NCI-H510A (cell line): ENCODE data around the gene HAUS1.
"Not testable (repeated sequence)": the region's sequence is repeated elsewhere in the genome, so short reads cannot be mapped to it uniquely, and the experiment has no call there.

Source experiments
- DNase-seq: peaks from one replicate; lab custom pipeline; 2025; lab: John Stamatoyannopoulos, UW

HAUS1 gene

GRCh38 chr18:46104128-46104911 lies at the start of gene HAUS1:
TSS of gene HAUS1 (plus strand) at chr18:46104385. CDS start at chr18:46104412, 27 bp downstream.
- DNase-seq, result peak; percentile 78

GRCh38 chr18:46054956-46055837 lies 49.0 kb upstream of the HAUS1 start:
- DNase-seq, result no peak

GRCh38 chr18:46055838-46056230 lies 48.4 kb upstream of the HAUS1 start:
- DNase-seq, result no peak

GRCh38 chr18:46060359-46060841 lies 43.8 kb upstream of the HAUS1 start:
- DNase-seq, result no peak

GRCh38 chr18:46061387-46061786 lies 42.8 kb upstream of the HAUS1 start:
- no peak for DNase-seq

GRCh38 chr18:46061796-46062195 lies 42.4 kb upstream of the HAUS1 start:
- DNase-seq, result no peak

- DNase-seq, result no peak
These were observed 41.4 kb upstream of the HAUS1 start for GRCh38 chr18:46062781-46063180.

GRCh38 chr18:46067438-46068007 lies 36.7 kb upstream of the HAUS1 start:
- DNase-seq, result no peak

- no peak for DNase-seq
These were observed 35.4 kb upstream of the HAUS1 start for GRCh38 chr18:46068763-46069162.

GRCh38 chr18:46069524-46069923 lies 34.7 kb upstream of the HAUS1 start:
- DNase-seq, result no peak

- no peak for DNase-seq
These were observed 34.0 kb upstream of the HAUS1 start for GRCh38 chr18:46070232-46070631.

- DNase-seq, result no peak
These were observed 33.2 kb upstream of the HAUS1 start for GRCh38 chr18:46070815-46071652.

- no peak for DNase-seq
These were observed 32.4 kb upstream of the HAUS1 start, which contains the start of gene PSTPIP2 for GRCh38 chr18:46071653-46072375. TSS of gene PSTPIP2 (minus strand) at chr18:46072260. CDS start at chr18:46072188, 72 bp downstream.

- no peak for DNase-seq
These were observed 31.8 kb upstream of the HAUS1 start for GRCh38 chr18:46072376-46072867.

GRCh38 chr18:46072959-46073358 lies 31.2 kb upstream of the HAUS1 start:
- DNase-seq, result no peak

- DNase-seq, result no peak
These were observed 30.5 kb upstream of the HAUS1 start for GRCh38 chr18:46073474-46074331.

- no peak for DNase-seq
These were observed 24.8 kb upstream of the HAUS1 start for GRCh38 chr18:46079336-46079735.

GRCh38 chr18:46080156-46080555 lies 24.0 kb upstream of the HAUS1 start:
- DNase-seq, result no peak

- no peak for DNase-seq
These were observed 19.8 kb upstream of the HAUS1 start for GRCh38 chr18:46084431-46084830.

- not testable (repeated sequence) for DNase-seq
These were observed 15.7 kb upstream of the HAUS1 start for GRCh38 chr18:46088501-46088900.
